RWPE1 (cell line): ENCODE results near the gene NAT16.
"Not testable (repeated sequence)": the region's sequence is repeated elsewhere in the genome, so short reads cannot be mapped to it uniquely, and the experiment has no call there.

Experiments used
- CTCF ChIA-PET: fragments of 350-600 bp; sonication (Branson Sonifier 250); formaldehyde crosslinking; extraction: SDS; loops from one replicate; lab custom pipeline; 2021; lab: Yijun Ruan, JAX
- POLR2A ChIA-PET: fragments of 400-600 bp; formaldehyde crosslinking; extraction: SDS; loops from one replicate; lab custom pipeline; 2020; ENCODE audit warnings: antibody characterized with exemption; ENCODE audit not compliant: low non-redundant PET; lab: Yijun Ruan, JAX
- DNase-seq: peaks from one replicate; pipeline ENCODE4 v3.0.0; 2012; ENCODE audit warnings: low spot score
- H3K27ac ChIP-seq: fragments of 450-650 bp; 2 replicates; pipeline ENCODE4 v1.5.1; 2017
- TF ChIP-seq, protein P1 (sequence below): fragments of 450-650 bp; conservative IDR thresholded peaks from 2 replicates; pipeline ENCODE4 v1.5.1; 2017; ENCODE audit warnings: low read depth, mild to moderate bottlenecking

The NAT16 gene

GRCh38 chr7:101211501-101211900 lies 31.4 kb upstream of the NAT16 start:
- no peak for DNase-seq
- TF ChIP-seq, protein P1, sequence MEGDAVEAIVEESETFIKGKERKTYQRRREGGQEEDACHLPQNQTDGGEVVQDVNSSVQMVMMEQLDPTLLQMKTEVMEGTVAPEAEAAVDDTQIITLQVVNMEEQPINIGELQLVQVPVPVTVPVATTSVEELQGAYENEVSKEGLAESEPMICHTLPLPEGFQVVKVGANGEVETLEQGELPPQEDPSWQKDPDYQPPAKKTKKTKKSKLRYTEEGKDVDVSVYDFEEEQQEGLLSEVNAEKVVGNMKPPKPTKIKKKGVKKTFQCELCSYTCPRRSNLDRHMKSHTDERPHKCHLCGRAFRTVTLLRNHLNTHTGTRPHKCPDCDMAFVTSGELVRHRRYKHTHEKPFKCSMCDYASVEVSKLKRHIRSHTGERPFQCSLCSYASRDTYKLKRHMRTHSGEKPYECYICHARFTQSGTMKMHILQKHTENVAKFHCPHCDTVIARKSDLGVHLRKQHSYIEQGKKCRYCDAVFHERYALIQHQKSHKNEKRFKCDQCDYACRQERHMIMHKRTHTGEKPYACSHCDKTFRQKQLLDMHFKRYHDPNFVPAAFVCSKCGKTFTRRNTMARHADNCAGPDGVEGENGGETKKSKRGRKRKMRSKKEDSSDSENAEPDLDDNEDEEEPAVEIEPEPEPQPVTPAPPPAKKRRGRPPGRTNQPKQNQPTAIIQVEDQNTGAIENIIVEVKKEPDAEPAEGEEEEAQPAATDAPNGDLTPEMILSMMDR, result no peak
- CTCF ChIA-PET, result interaction anchor here (0.6 kb wide), 1 partner anchor 19 kb away, joined by 3 read pairs; no protein-coding TSS in a partner anchor
- POLR2A ChIA-PET, result no interaction called here
- H3K27ac ChIP-seq, result no peak overlapping the region

DNA sequence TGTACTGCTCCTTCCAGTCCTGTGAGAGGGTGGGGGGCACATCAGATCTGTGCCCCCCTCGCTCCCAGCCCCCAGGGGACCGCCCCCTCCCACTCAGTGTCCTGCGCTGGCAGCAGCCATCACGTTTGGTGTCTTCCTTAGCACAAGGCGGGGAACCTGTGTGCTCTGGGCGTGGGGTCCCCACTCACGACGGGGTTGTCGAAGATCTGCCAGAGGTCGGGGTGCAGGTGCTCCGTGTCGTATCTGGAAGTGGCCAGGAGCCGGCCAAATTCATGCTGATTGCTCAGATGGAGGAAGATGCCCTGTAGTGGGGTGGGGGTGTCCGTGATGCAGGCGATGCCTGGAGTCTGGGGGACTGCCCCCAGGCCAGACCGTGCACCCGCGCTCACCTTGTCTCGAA lies 30.1 kb upstream of the NAT16 start:
- POLR2A ChIA-PET, result no interaction called here
- H3K27ac ChIP-seq, result peak overlapping the region; percentile 53; the same call in 1 of the 2 replicates
- no peak for DNase-seq
- CTCF ChIA-PET, result no interaction called here
- TF ChIP-seq, protein P1, result no peak

- POLR2A ChIA-PET, result no interaction called here
- H3K27ac ChIP-seq, result peak overlapping the region; percentile 53
- TF ChIP-seq, protein P1, result no peak
- CTCF ChIA-PET, result no interaction called here
- no peak for DNase-seq
Measured at GRCh38 chr7:101208794-101209193, 28.7 kb upstream of the NAT16 start.

- POLR2A ChIA-PET, result no interaction called here
- TF ChIP-seq, protein P1, result no peak
- CTCF ChIA-PET, result no interaction called here
- no peak for DNase-seq
- H3K27ac ChIP-seq, result peak overlapping the region; percentile 53
Measured at GRCh38 chr7:101207459-101207858, 27.4 kb upstream of the NAT16 start.

DNA sequence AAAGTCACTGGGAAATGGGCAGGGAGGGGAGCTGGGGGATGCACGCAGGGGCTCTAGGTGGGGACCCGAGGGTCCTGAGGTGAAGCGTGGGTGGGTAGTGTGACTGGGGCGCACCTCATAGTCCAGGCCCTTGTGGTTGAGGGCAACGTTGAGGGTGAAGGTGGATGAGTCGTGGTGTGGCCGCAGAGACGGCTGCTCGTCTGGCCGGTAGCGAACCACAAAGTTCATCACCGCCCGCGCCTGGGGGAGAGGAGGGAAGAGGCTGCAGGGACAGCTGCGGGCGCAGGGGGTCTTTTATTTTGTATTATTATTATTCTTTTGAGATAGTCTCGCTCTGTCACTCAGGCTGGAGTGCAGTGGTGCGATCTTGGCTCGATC lies 26.6 kb upstream of the NAT16 start:
- ChIA-PET CTCF (no interaction called here), POLR2A (no interaction called here)
- peak overlapping the region; percentile 53; the same call in 1 of the 2 replicates for H3K27ac ChIP-seq
- TF ChIP-seq, protein P1, result no peak
- DNase-seq, result no peak

GRCh38 chr7:101205901-101206664 lies 26.0 kb upstream of the NAT16 start:
- no peak for DNase-seq
- ChIA-PET POLR2A (interaction anchor here (0.7 kb wide), 1 partner anchor 23 kb away, joined by 3 read pairs; no protein-coding TSS in a partner anchor), CTCF (interaction anchor here (0.5 kb wide), 1 partner anchor 62 kb away, joined by 6 read pairs; no protein-coding TSS in a partner anchor)
- H3K27ac ChIP-seq, result 0 out of 2 replicates have a peak overlapping the region, but pooled peaks have one; percentile 1
- TF ChIP-seq, protein P1, result no peak

GRCh38 chr7:101203740-101204738 lies 23.9 kb upstream of the NAT16 start:
- POLR2A ChIA-PET, result not testable (repeated sequence)
- CTCF ChIA-PET, result interaction anchor here (0.7 to 1.4 kb wide), 4 partner anchors 11 to 323 kb away, joined by 3 to 5 read pairs (median 3); no protein-coding TSS in a partner anchor

More at GRCh38 chr7:101203740-101204738, 23.9 kb upstream of the NAT16 start:
- not testable (repeated sequence) for H3K27ac ChIP-seq, DNase-seq
